HG03064 (cell line): Measurements from ENCODE around the gene CALN1.
"Not testable (repeated sequence)": the region's sequence is repeated elsewhere in the genome, so short reads cannot be mapped to it uniquely, and the experiment has no call there.

Source experiments
- ATAC-seq: cut with Tn5 transposase; IDR thresholded peaks from one replicate; pipeline ENCODE4 v1.9.1; 2021; ENCODE audit warnings: low read depth; ENCODE audit not compliant: unreplicated experiment

The CALN1 gene

GRCh38 chr7:72003236-72003635 is 408.9 kb downstream of the CALN1 start:
- ATAC-seq, result no peak

DNA sequence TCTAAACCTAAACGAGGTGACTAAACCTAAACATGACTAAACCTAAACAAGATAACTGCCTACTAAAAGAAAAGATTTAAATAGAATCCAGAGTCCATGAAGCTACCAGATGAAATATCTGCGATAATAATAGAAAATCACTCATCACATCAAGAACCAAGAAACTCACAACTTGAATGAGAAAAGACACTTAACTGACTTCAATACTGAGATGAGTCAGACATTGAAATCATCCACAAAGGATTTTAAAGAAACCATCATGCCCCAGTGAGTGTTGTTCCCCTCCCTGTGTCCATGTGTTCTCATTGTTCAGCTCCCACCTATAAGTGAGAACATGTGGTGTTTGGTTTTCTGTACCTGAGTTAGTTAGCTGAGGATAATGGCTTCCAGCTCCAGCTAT is 416.0 kb downstream of the CALN1 start:
- ATAC-seq, result no peak

DNA sequence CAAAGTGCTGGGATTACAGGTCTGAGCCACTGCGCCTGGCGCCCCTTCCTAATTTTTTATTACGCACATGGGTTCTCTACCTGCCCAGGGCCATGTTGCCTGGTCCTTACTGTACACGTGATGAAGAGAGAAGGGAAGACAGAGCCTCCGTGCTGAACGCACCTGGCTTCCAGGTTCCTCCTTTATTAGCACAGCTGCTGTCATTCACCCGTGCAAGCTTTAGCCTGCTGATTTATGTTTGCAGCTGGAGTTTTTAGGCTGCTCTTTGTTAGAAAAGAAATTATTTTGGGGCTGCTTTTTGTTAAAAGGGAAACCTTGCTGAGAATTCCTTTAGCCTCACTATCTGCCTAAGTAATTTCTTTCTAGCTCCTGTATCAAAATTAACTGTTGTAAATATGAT is 417.0 kb downstream of the CALN1 start:
- ATAC-seq, result no peak

- no peak for ATAC-seq
Observed at GRCh38 chr7:71991586-71991985, 420.6 kb downstream of the CALN1 start.

DNA sequence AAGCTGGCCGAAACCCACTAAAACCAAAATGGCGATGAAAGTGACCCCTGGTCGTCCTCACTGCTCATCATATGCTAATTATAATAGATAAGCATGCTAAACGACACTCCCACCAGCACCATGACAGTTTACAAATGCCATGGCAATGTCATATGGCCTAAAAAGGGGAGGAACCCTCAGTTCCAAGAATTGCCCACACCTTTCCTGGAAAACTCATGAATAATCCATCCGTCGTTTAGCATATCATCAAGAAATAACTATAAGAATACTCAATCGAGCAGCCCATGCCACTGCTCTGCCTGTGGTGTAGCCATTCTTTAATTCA is 422.0 kb downstream of the CALN1 start:
- no peak for ATAC-seq

DNA sequence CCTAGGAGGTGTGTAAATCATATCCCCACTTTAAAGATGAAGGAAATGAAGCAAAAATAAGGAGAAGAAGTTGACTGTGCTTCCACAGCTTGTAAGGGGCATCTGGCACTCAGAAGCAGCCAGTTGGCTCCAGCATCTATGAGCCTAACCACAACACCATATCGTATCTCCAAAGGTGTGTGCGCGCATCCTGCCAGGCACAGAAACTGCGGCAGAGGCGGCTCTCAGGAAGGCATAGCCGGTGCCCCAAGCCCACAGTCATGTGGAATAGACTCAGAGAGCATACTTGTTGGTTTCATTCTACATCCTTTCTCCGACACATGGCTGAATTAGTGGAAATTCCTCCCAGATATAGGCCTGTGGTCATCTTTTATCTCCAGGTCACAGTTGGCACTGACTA is 423.9 kb downstream of the CALN1 start:
- ATAC-seq, result no peak

GRCh38 chr7:71987200-71987767 is 424.9 kb downstream of the CALN1 start:
- ATAC-seq, result no peak

DNA sequence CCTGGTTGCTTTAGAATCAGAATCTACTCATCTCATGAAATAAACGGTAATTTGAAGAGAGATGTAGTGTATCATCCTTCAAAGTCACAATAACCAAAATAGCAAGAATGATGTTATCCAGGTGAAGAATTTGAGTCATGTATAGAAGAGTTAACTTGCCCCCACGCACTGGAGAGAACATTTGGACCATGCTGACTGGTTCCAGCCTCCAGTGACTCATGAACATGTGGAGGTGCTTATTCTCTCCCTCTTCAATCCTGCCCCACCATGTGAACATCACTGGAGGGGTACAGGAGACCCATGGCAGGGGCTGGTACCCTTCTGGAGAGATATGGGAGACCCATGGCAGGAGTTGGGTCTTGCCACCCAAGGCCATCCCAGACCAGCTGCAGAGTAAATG is 427.8 kb downstream of the CALN1 start:
- ATAC-seq, result no peak

- no peak for ATAC-seq
Observed at GRCh38 chr7:71982851-71983250, 429.3 kb downstream of the CALN1 start.

GRCh38 chr7:71976645-71977044 is 435.5 kb downstream of the CALN1 start:
- ATAC-seq, result no peak

DNA sequence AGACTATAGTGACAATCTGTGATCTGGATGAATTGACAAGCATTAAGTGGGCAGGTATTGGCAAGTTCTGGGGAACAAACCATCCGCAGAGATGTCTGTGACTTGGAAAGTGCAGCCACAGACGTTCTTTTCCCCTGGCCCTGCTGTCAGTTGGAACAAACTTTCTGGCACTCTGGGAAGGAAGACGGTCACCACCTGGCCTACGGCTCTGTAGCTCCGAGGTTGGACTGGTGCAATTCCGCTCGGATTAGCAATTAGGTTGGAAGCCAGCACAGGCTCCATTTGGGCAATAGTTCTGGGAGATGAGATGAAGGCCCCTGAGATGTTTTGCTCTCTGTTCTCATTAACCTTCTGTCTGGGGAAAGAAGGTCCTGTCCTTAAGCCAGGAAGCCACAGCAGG is 437.5 kb downstream of the CALN1 start:
- ATAC-seq, result no peak

GRCh38 chr7:71972534-71972933 is 439.6 kb downstream of the CALN1 start:
- ATAC-seq, result no peak

- ATAC-seq, result no peak
Observed at GRCh38 chr7:71970725-71971124, 441.4 kb downstream of the CALN1 start.

- no peak for ATAC-seq
Observed at GRCh38 chr7:71962636-71963035, 449.5 kb downstream of the CALN1 start.

- ATAC-seq, result no peak
Observed at GRCh38 chr7:71961283-71961682, 450.9 kb downstream of the CALN1 start.

GRCh38 chr7:71942115-71942514 is 470.0 kb downstream of the CALN1 start:
- ATAC-seq, result no peak

DNA sequence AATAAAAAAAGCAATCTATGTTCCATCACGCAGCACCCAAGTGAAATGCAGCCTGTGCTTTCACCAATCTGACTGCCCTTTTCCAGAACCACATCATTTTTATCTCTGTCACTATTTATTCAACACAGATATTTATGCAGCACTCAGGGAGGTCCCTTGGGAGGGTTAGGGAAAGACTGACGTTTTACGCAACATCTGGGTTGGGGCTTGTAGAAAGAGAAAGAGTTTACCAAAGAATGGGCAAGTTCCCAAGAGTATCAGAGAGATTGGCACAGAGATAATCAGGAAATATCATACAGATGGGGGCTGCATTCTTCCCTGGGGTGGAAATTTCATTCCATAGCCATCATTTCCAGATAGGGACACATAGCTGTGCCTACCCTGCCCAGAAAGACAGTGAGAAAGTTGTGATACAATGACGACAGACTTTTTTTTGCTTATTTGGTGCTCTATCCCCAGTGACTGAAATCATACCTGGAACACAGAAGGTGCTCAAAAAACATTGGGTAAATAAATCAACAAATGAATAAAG is 474.2 kb downstream of the CALN1 start:
- no peak for ATAC-seq

- ATAC-seq, result no peak
Observed at GRCh38 chr7:71935674-71936073, 476.5 kb downstream of the CALN1 start.

DNA sequence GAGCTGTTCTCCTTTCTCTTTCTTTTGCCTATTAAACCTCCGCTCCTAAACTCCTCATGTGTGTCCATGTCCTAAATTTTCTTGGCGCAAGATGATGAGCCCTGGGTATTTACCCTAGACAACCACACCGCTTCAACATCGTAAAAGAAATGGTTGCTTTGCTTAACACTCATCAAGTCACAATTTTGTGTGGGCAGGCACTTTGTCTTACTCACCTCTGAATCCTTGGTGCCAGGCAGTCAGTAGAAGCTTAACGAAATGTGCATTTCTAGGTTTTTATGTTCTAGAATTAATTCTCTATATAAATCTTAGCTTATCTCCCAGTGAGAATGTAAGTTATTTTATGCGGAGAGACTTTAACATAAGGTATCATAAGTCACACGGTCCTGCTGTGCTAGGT is 478.7 kb downstream of the CALN1 start:
- no peak for ATAC-seq

DNA sequence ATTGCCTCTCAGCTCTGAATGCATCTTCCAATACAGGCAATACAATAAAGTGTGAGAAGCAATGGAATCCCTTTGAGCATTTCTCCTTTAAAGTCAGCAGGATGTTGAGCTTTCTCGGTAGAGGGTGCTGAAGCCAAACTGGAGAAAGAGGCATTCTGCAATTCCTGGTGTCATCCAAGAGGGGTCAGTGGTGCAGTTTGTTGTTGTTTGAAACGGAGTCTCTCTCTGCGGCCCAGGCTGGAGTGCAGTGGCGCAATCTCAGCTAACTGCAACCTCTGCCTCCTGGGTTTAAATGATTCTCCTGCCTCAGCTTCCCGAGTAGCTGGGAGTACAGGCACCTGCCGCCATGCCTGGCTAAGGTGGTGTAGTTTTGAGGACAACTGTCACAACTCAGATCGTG is 486.5 kb downstream of the CALN1 start:
- ATAC-seq, result no peak

GRCh38 chr7:71914204-71914603 is 497.9 kb downstream of the CALN1 start:
- ATAC-seq, result not testable (repeated sequence)

GRCh38 chr7:71912476-71912875 is 499.7 kb downstream of the CALN1 start:
- no peak for ATAC-seq

- no peak for ATAC-seq
Observed at GRCh38 chr7:71911051-71911450, 501.1 kb downstream of the CALN1 start.
